Prostate gland (tissue), 2 donors: Measurements from ENCODE around the gene SLC4A1.

ENCODE experiments used
- CTCF ChIP-seq, 4 experiments: fragments of 200-600 bp in 2 of 4; fragments of 450-650 bp in 2 of 4; sonication (generic) in 2 of 4; IDR thresholded peaks; 1 replicate in 3 of 4; 2 replicates in 1 of 4; pipeline ENCODE4 v1.5.1; 2016 to 2019; ENCODE audit warnings: antibody characterized with exemption in 4 of 4, mild to moderate bottlenecking in 2 of 4, moderate library complexity in 2 of 4
- POLR2A ChIP-seq: fragments of 450-650 bp; IDR thresholded peaks from one replicate; pipeline ENCODE4 v1.6.1; 2016; ENCODE audit warnings: antibody characterized with exemption, mild to moderate bottlenecking

DNA sequence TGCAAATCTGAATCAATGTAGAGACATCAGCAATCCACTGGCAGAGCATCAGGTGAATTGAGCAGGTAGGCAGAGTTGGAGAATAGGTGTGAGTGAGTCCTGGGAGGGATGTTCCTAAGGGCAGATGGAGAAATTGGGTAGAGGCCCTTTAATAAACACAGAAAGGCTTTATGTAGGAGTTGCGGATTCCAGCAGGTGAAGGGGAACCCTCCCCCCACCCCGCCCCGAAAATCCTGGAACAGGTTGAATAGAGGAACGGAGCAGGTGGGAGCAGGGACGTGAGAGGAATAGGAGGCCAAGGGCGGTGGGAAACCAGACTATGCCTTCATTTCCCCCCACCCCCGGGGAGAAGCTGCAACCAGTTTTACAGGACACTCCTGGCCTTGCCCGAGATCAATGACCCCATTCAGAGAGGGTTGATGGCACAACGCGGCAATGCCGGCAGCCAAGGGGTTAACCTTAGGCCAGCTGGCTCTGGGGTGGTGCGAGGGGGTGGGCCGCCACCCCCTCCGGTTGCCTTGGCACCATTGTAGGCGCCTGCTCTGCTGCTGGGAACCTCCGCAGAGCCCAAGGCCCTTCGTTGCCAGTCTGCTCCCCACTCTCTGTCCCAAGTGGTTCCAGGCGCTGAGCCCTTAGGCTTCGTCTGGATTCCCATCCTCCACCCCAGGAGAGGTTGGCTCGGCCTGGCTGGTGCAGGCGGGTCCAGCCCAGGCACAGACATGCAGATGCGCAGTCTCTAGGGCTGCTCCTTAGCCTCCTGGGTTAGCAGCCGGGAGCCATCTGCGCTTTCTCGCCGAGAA is 39.7 kb upstream of the SLC4A1 start:
- no peak for TF ChIP-seq CTCF (IDR thresholded peaks at IDR 0.05)
- no peak for TF ChIP-seq POLR2A
